Stimulated activated CD4-positive, alpha-beta T cell treated with anti-CD3 and anti-CD28 coated beads, Interleukin-2, amount 100 ng/mL, for 48 hours (primary cell): Measurements from ENCODE around the gene ACADVL.
A peak's percentile ranks its signal among the peaks of the same experiment; 100 is the strongest.

Experiments used
- DNase-seq, 2 donors: peaks; one replicate each; pipeline ENCODE4 v3.0.0-alpha.2; 2020

Gene ACADVL

GRCh38 chr17:7217113-7217987 lies 2.4 kb upstream of the ACADVL start:
- DNase-seq: no peak

- DNase-seq: no peak
These were observed 1.6 kb upstream of the ACADVL start for GRCh38 chr17:7218166-7218565.

- no peak for DNase-seq
These were observed 980 bp upstream of the ACADVL start for GRCh38 chr17:7218758-7219157.

- no peak for DNase-seq
These were observed 418 bp upstream of the ACADVL start for GRCh38 chr17:7219229-7219811.

- DNase-seq: peak; percentile 41 to 61
These were observed 997 bp downstream of the ACADVL start for GRCh38 chr17:7220593-7221277.

- DNase-seq: no peak
These were observed 1.7 kb downstream of the ACADVL start for GRCh38 chr17:7221278-7222092.

GRCh38 chr17:7222093-7222971 lies 2.6 kb downstream of the ACADVL start:
- DNase-seq: no peak

- no peak for DNase-seq
These were observed 3.2 kb downstream of the ACADVL start for GRCh38 chr17:7222972-7223292.

- DNase-seq: no peak
These were observed 3.6 kb downstream of the ACADVL start for GRCh38 chr17:7223375-7223774.

- DNase-seq: no peak
These were observed 4.4 kb downstream of the ACADVL start for GRCh38 chr17:7224110-7224509.

- no peak for DNase-seq
These were observed 4.9 kb downstream of the ACADVL start for GRCh38 chr17:7224661-7225111.

- DNase-seq: no peak
These were observed 6.1 kb downstream of the ACADVL start for GRCh38 chr17:7225711-7226331.

- DNase-seq: no peak
These were observed 7.3 kb downstream of the ACADVL start for GRCh38 chr17:7226721-7227710.

GRCh38 chr17:7228920-7229319 lies 9.2 kb downstream of the ACADVL start:
- no peak for DNase-seq

GRCh38 chr17:7229504-7229903 lies 9.8 kb downstream of the ACADVL start:
- no peak for DNase-seq

- no peak for DNase-seq
These were observed 12.4 kb downstream of the ACADVL start for GRCh38 chr17:7232114-7232513.

- no peak for DNase-seq
These were observed 14.0 kb downstream of the ACADVL start for GRCh38 chr17:7233701-7234082.

GRCh38 chr17:7234083-7234951 lies 14.6 kb downstream of the ACADVL start, which contains the start of gene DVL2:
TSS of gene DVL2 (minus strand) at chr17:7234517. CDS start at chr17:7234262, 255 bp downstream.
- peak; percentile 89 to 91 for DNase-seq
